ENCODE measurements around the gene AATF. TPM values are rescaled to one million over a fixed set of nuclear protein-coding genes. Genes with fewer than 3 reads are reported as not detected.

The AATF gene
- total and polyA plus RNA-seq, 2 donors (not counting 1 experiment from before 2014, with no cell fraction given), result 23.9 to 54.8 TPM

- ChIA-PET POLR2A (no interaction called here), CTCF (no interaction called here)
- Mint-ChIP-seq H3K27ac (no peak overlapping the region), H3K27me3 (no peaks in the 10 kb centered on the region), H3K4me1 (peaks cover 30% of the 10 kb centered on the region), H3K9me3 (ENCODE audit: insufficient read depth) (no peaks in the 10 kb centered on the region), H3K4me3 (no peak overlapping the region)
- Histone ChIP-seq H3K27me3 (replicated peaks in 1 of 4; ENCODE audit: control extremely low read depth in 1 of 4, control insufficient read depth in 3 of 4, insufficient read depth in 4 of 4, low read length in 3 of 4) (no peaks in the 10 kb centered on the region), H3K9me3 (ENCODE audit: control extremely low read depth in 1 of 3, control insufficient read depth in 2 of 3, insufficient read depth in 1 of 3, low read length in 2 of 3) (no peaks in the 10 kb centered on the region), H3K4me3 (ENCODE audit: control extremely low read depth in 1 of 5, extremely low read depth in 1 of 5, insufficient read depth in 1 of 5, low read depth in 2 of 5, low read length in 4 of 5) (no peak overlapping the region), H3K36me3 (replicated peaks in 1 of 2; ENCODE audit: control extremely low read depth in 1 of 2, control insufficient read depth in 1 of 2, extremely low read depth in 1 of 2, insufficient read depth in 2 of 2, low read length in 1 of 2) (peaks cover 0 to 25% of the 10 kb centered on the region in 2 experiments), H3K9ac (ENCODE audit: low read length) (no peak overlapping the region), H3K4me1 (ENCODE audit: control insufficient read depth in 2 of 2, insufficient read depth in 2 of 2, low read length in 2 of 2) (peaks cover 6% of the 10 kb centered on the region in 2 donors), H2AFZ (ENCODE audit: insufficient read depth, low read depth, low read length, poor library complexity, severe bottlenecking) (no peak overlapping the region), H3K4me2 (replicated peaks; ENCODE audit: low read depth, low read length, poor library complexity, severe bottlenecking) (no peak overlapping the region), H3K79me2 (ENCODE audit: control insufficient read depth, insufficient read depth, low read length) (peaks cover 52% of the 10 kb centered on the region), H3K27ac (ENCODE audit: low read length in 2 of 2) (no peak overlapping the region), H4K20me1 (ENCODE audit: control insufficient read depth, insufficient read depth, low read length, poor library complexity, severe bottlenecking) (peaks cover 27% of the 10 kb centered on the region)
- DNase-seq, result no peak
- intact Hi-C loops (cut with micrococcal nuclease), result no loop called here
- no peak for ATAC-seq (ENCODE audit: low read depth)
- no peak for TF ChIP-seq EZH2 (IDR thresholded peaks at IDR 0.05; ENCODE audit: borderline replicate concordance, insufficient read depth, low read depth, low read length, poor library complexity, severe bottlenecking)
- TF ChIP-seq, protein P1, sequence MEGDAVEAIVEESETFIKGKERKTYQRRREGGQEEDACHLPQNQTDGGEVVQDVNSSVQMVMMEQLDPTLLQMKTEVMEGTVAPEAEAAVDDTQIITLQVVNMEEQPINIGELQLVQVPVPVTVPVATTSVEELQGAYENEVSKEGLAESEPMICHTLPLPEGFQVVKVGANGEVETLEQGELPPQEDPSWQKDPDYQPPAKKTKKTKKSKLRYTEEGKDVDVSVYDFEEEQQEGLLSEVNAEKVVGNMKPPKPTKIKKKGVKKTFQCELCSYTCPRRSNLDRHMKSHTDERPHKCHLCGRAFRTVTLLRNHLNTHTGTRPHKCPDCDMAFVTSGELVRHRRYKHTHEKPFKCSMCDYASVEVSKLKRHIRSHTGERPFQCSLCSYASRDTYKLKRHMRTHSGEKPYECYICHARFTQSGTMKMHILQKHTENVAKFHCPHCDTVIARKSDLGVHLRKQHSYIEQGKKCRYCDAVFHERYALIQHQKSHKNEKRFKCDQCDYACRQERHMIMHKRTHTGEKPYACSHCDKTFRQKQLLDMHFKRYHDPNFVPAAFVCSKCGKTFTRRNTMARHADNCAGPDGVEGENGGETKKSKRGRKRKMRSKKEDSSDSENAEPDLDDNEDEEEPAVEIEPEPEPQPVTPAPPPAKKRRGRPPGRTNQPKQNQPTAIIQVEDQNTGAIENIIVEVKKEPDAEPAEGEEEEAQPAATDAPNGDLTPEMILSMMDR (IDR thresholded peaks at IDR 0.05), result no peak
Measured at GRCh38 chr17:36983618-36984017, 34.9 kb downstream of the AATF start.

DNA sequence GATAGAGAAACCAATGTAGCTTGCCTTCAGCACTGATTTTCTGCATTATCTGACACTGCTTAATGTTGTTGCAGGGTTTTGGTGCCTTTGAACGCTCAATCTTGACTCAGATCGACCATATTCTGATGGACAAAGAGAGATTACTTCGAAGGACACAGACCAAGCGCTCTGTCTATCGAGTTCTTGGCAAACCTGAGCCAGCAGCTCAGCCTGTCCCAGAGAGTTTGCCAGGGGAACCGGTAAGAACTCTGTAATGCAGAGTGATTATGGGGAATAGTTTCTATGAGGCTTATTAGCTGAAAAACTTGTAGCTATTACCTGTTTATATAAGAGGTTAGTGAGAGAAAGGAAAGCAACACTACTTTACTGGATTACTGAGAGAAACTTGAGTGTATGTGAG lies 40.4 kb downstream of the AATF start:
- Mint-ChIP-seq H3K4me1 (no peaks in the 10 kb centered on the region), H3K4me3 (no peak overlapping the region), H3K27ac (no peak overlapping the region), H3K27me3 (no peaks in the 10 kb centered on the region), H3K9me3 (ENCODE audit: insufficient read depth) (no peaks in the 10 kb centered on the region)
- intact Hi-C loops (cut with micrococcal nuclease), result no loop called here
- 98% methylated on average over 6 of the region's 6 CpGs for WGBS (ENCODE audit: insufficient coverage)
- H3K9me3 ChIP-seq (ENCODE audit: control extremely low read depth in 1 of 3, control insufficient read depth in 2 of 3, insufficient read depth in 1 of 3, low read length in 2 of 3), result no peaks in the 10 kb centered on the region
- no peak overlapping the region for H2AFZ ChIP-seq (ENCODE audit: insufficient read depth, low read depth, low read length, poor library complexity, severe bottlenecking)
- POLR2A ChIA-PET, result no interaction called here
- no peak overlapping the region for H3K9ac ChIP-seq (ENCODE audit: low read length)
- DNase-seq (no peak), ATAC-seq (ENCODE audit: low read depth) (no peak)
- H3K27me3 ChIP-seq (replicated peaks in 1 of 4; ENCODE audit: control extremely low read depth in 1 of 4, control insufficient read depth in 3 of 4, insufficient read depth in 4 of 4, low read length in 3 of 4), result no peaks in the 10 kb centered on the region
- H3K4me3 ChIP-seq (ENCODE audit: control extremely low read depth in 1 of 5, extremely low read depth in 1 of 5, insufficient read depth in 1 of 5, low read depth in 2 of 5, low read length in 4 of 5), result no peak overlapping the region
- CTCF ChIA-PET, result interaction anchor here (1.3 kb wide), 1 partner anchor 251 kb away, joined by 3 read pairs; no protein-coding TSS in a partner anchor
- H3K79me2 ChIP-seq (ENCODE audit: control insufficient read depth, insufficient read depth, low read length), result peaks cover 21% of the 10 kb centered on the region
- peaks cover 6 to 64% of the 10 kb centered on the region in 2 experiments for H3K36me3 ChIP-seq (replicated peaks in 1 of 2; ENCODE audit: control extremely low read depth in 1 of 2, control insufficient read depth in 1 of 2, extremely low read depth in 1 of 2, insufficient read depth in 2 of 2, low read length in 1 of 2)
- H3K27ac ChIP-seq (ENCODE audit: low read length in 2 of 2), result no peak overlapping the region
- TF ChIP-seq, protein P1 (IDR thresholded peaks at IDR 0.05), result no peak
- H3K4me2 ChIP-seq (replicated peaks; ENCODE audit: low read depth, low read length, poor library complexity, severe bottlenecking), result no peak overlapping the region
- H4K20me1 ChIP-seq (ENCODE audit: control insufficient read depth, insufficient read depth, low read length, poor library complexity, severe bottlenecking), result peaks cover 17% of the 10 kb centered on the region
- H3K4me1 ChIP-seq (ENCODE audit: control insufficient read depth in 2 of 2, insufficient read depth in 2 of 2, low read length in 2 of 2), result no peaks in the 10 kb centered on the region

All from B cell (primary cell).